Mucosa of rectum (tissue), 2 donors: Measurements from ENCODE around the gene LRRC8D.
"Not testable (repeated sequence)": the region's sequence is repeated elsewhere in the genome, so short reads cannot be mapped to it uniquely, and the experiment has no call there.

ENCODE experiments used
- H3K27ac ChIP-seq, 2 donors: one replicate each; pipeline ENCODE4 v1.7.0; 2013; ENCODE audit warnings: inconsistent platforms in 2 of 2, low read depth in 2 of 2, low read length in 2 of 2
- H3K27me3 ChIP-seq, 2 donors: one replicate each; pipeline ENCODE4 v1.7.0; 2013; ENCODE audit warnings: low read length in 2 of 2; ENCODE audit not compliant: control insufficient read depth in 2 of 2, insufficient read depth in 2 of 2
- H3K36me3 ChIP-seq, 2 donors: one replicate each; pipeline ENCODE4 v1.7.0; 2013; ENCODE audit warnings: low read length in 2 of 2; ENCODE audit not compliant: control insufficient read depth in 2 of 2, insufficient read depth in 2 of 2
- H3K4me1 ChIP-seq, 2 donors: one replicate each; pipeline ENCODE4 v1.7.0; 2013; ENCODE audit warnings: low read length in 2 of 2, mild to moderate bottlenecking in 1 of 2; ENCODE audit not compliant: control insufficient read depth in 2 of 2, insufficient read depth in 2 of 2
- H3K4me3 ChIP-seq, 2 donors: one replicate each; pipeline ENCODE4 v1.7.0; 2013; ENCODE audit warnings: low read length in 2 of 2
- H3K9ac ChIP-seq, 2 donors: one replicate each; pipeline ENCODE4 v1.7.0; 2013; ENCODE audit warnings: low read length in 2 of 2, low read depth in 1 of 2, mild to moderate bottlenecking in 1 of 2
- H3K9me3 ChIP-seq, 2 donors: one replicate each; pipeline ENCODE4 v1.7.0; 2013; ENCODE audit warnings: low read length in 2 of 2; ENCODE audit not compliant: control insufficient read depth in 2 of 2
- donor health status: healthy.
- donor health status: Normal muscosa, but diverticular disease.

Gene LRRC8D

DNA sequence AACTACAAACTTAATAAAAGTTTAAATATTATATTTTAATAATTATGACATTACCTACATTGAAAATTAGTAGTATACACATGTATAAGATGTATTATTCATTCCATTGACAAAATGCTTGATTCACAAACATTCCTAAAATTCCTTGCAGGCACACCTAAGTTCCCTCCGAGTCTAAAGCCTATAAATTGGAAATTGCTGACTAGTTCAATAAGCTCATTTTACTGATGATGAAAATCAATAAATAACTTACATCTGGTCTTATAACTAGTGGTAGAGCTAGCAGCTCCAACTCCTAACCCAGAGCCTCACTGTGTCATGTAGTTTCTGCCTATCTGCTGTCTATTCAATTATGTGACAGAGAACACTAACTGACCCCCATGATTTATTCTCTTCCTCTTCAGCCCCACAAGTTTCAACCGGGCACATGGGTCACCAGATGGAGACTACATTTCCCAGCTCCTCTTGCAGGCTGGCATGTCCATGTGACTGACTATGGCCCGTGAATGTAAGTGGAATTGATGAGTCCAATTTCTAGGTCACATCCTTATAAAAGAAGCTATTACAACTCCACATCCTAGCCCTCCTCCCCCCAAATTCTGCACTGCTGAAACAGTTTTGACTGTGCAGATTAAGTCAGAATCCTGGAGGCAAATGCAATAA is 29.6 kb upstream of the LRRC8D start:
- Histone ChIP-seq H3K4me1 (no peaks in the 10 kb centered on the region), H3K9ac (no peak overlapping the region), H3K4me3 (no peak overlapping the region), H3K36me3 (no peaks in the 10 kb centered on the region), H3K9me3 (no peaks in the 10 kb centered on the region), H3K27me3 (no peaks in the 10 kb centered on the region), H3K27ac (no peak overlapping the region)

DNA sequence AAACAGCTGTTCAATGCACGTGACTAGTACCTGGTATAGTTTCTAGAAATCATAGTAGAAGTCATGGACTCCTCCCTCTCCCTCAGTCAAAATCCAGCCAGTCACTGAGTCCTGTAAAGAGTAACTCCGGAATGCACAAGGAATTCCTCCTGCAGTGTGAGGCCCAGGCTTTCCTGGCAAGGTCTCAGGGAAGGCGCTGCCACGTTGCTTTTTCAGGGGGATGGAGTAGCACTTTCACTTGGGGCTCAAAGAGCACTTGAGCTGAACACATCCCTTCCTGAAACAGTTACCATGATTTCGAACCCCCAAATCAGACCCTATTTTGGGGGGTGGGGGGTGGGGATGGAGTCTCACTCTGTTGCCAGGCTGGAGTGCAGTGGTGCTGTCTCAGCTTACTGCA is 26.4 kb upstream of the LRRC8D start:
- Histone ChIP-seq H3K27ac (no peak overlapping the region), H3K9ac (no peak overlapping the region), H3K4me3 (no peak overlapping the region), H3K27me3 (no peaks in the 10 kb centered on the region), H3K4me1 (no peaks in the 10 kb centered on the region), H3K9me3 (no peaks in the 10 kb centered on the region), H3K36me3 (no peaks in the 10 kb centered on the region)

DNA sequence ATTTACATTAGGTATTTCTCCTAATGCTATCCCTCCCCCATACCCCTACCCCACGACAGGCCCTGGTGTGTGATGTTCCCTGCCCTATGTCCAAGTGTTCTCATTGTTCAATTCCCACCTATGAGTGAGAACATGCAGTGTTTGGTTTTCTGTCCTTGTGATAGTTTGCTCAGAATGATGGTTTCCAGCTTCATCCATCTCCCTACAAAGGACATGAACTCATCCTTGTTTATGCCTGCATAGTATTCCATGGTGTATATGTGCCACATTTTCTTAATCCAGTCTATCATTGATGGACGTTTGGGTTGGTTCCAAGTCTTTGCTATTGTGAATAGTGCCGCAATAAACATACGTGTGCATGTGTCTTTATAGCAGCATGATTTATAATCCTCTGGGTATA is 25.3 kb upstream of the LRRC8D start:
- not testable (repeated sequence) for H3K4me1 ChIP-seq, H3K36me3 ChIP-seq, H3K9me3 ChIP-seq, H3K27me3 ChIP-seq, H3K9ac ChIP-seq, H3K4me3 ChIP-seq, H3K27ac ChIP-seq

DNA sequence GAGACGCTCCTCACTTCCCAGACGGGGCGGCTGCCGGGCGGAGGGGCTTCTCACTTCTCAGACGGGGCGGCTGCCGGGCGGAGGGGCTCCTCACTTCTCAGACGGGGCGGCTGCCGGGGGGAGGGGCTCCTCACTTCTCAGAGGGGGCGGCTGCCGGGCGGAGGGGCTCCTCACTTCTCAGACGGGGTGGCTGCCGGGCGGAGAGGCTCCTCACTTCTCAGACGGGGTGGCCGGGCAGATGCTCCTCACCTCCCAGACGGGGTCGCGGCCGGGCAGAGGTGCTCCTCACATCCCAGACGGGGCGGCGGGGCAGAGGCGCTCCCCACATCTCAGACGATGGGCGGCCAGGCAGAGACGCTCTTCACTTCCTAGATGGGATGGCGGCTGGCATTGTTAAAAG is 23.0 kb upstream of the LRRC8D start:
- not testable (repeated sequence) for H3K27me3 ChIP-seq, H3K36me3 ChIP-seq, H3K9ac ChIP-seq, H3K27ac ChIP-seq, H3K9me3 ChIP-seq, H3K4me1 ChIP-seq, H3K4me3 ChIP-seq

DNA sequence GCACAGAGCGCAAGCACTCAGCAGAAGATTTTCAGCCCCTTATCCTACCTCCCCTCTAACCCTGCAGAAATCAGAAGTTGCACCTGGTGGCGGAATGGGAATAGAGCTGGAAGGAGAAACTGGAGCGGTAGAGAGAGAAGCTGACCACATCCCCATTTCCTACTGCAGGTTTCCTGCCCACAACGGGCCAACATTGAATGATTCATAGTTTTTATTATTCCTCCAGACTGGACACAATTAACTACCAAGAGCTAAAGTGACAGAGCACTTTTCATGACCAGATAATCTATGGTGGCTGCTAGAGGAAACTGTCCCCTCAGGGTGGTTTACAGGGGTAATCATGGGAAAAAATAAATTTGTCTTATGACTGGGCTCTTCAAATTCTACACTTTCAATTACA is 21.3 kb upstream of the LRRC8D start:
- Histone ChIP-seq H3K27ac (no peak overlapping the region), H3K4me1 (no peaks in the 10 kb centered on the region), H3K9ac (no peak overlapping the region), H3K27me3 (no peaks in the 10 kb centered on the region), H3K36me3 (no peaks in the 10 kb centered on the region), H3K9me3 (no peaks in the 10 kb centered on the region), H3K4me3 (no peak overlapping the region)

DNA sequence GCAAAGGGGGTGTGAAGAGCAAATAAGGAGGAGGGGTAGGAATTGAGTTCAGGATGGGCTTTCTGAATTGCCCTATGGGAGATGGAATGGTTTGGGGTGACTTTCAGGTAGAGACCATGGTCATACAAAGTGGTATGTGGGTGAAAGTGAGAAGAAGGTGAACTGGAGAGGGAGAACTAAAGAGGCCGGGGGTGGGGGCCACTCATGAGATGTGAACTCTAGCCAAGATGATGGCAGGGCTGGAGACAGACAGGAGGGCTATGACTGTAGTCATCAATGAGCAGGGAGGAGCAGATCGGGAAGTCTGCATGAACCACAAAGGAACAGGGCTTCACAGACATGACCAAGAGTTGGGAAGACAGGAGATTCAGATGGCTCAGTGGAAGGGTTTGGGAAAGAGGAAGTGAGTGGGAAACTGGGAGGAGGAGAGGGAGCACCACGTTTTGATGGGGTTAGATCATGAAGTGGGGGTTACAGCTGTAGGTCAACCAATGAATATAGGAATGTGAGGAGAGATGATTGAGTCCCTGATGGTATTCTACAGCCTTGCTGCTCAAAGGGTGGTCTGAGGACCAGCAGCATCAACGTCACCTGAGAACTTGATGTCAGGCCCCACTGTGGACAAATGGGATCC is 20.7 kb upstream of the LRRC8D start:
- no peak overlapping the region for H3K4me3 ChIP-seq
- H3K27me3 ChIP-seq: no peaks in the 10 kb centered on the region
- no peaks in the 10 kb centered on the region for H3K36me3 ChIP-seq
- no peak overlapping the region for H3K9ac ChIP-seq
- H3K27ac ChIP-seq: no peak overlapping the region
- no peaks in the 10 kb centered on the region for H3K9me3 ChIP-seq
- H3K4me1 ChIP-seq: no peaks in the 10 kb centered on the region

DNA sequence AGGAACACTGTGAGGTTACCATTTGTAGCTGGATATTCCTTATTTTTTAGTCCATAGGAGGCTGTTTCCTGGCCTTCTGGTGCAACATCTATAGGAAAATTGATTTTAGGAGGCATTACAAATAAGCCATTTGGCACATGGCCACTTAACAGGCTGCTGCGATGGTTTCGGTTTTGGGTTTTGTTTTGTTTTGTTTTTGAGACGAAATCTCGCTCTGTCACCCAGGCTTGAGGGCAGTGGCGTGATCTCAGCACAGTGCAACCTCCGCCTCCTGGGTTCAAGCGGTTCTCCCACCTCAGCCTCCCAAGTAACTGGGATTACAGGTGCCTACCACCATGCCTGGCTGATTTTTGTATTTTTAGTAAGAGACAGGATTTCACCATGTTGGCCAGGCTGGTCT is 20.1 kb upstream of the LRRC8D start:
- H3K27me3 ChIP-seq: no peaks in the 10 kb centered on the region
- H3K9ac ChIP-seq: no peak overlapping the region
- no peak overlapping the region for H3K27ac ChIP-seq
- no peak overlapping the region for H3K4me3 ChIP-seq
- no peaks in the 10 kb centered on the region for H3K36me3 ChIP-seq
- no peaks in the 10 kb centered on the region for H3K4me1 ChIP-seq
- no peaks in the 10 kb centered on the region for H3K9me3 ChIP-seq

DNA sequence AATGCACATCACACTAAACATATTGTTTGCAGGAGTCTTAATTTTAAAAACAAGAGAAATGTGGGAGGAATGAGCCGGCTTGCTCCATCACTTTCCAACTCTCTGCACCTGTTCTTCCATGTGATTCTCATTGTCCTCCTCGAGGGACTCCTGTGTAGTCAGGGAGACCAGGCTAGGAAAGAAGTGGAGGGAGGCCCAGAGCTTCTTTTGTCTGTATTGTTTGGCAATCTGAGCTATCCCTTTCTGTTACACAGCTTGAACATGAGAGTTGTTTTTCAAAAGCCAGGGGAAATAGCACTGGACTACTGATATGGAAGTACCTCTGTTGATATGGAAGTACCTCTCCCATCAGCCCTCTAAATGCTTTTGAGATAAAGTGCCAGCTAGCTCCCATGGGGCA is 18.8 kb upstream of the LRRC8D start:
- no peak overlapping the region for H3K9ac ChIP-seq
- H3K27me3 ChIP-seq: no peaks in the 10 kb centered on the region
- H3K9me3 ChIP-seq: no peaks in the 10 kb centered on the region
- no peak overlapping the region for H3K27ac ChIP-seq
- no peaks in the 10 kb centered on the region for H3K36me3 ChIP-seq
- no peaks in the 10 kb centered on the region for H3K4me1 ChIP-seq
- H3K4me3 ChIP-seq: no peak overlapping the region

DNA sequence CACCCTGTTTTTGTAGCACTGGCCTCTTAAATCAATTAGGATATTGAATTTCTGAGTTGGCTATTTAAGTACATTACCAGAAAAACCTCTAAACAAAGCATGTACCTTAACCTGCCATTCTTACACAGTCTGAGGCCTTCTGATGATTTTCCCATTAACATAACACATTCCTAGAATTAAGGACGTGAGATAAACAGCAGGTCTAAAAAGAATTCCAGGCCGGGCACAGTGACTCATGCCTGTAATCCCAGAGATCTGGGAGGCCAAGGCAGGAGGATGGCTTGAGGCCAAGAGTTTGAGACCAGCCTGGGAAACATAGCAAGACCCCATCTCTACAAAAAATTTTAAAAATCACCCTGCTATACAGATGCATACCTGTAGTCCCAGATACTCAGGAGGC is 18.0 kb upstream of the LRRC8D start:
- Histone ChIP-seq H3K36me3 (no peaks in the 10 kb centered on the region), H3K4me3 (no peak overlapping the region), H3K4me1 (no peaks in the 10 kb centered on the region), H3K27ac (no peak overlapping the region), H3K9ac (no peak overlapping the region), H3K27me3 (no peaks in the 10 kb centered on the region), H3K9me3 (no peaks in the 10 kb centered on the region)

DNA sequence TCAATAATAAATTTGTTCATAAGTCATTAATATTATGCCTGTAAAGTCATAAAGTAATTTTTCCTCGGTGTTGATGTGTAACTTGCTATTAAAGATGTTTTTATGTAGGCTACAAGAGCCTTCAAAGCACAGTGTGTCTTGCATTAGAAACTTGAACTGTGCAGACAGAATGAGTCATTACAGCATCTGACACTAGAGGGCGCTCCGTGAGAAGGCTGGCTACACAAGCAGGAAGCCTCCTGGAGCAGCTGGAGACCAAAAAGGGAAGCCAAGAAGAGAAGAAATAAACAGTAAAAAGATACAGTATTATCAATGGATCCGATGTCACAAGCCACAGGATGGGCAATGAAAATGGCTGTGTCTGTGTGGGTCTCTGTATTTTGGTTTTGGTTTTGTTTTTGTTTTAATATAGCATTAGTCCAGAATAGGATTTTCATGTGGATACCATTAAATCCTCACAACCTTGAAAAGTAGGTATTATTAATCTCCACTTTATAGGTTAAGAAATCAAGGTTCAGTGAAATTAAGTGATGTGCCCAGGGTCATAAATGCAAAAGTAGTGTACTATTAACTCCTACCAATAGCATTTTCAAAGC is 16.1 kb upstream of the LRRC8D start:
- no peak overlapping the region for H3K9ac ChIP-seq
- no peaks in the 10 kb centered on the region for H3K9me3 ChIP-seq
- no peak overlapping the region for H3K27ac ChIP-seq
- no peak overlapping the region for H3K4me3 ChIP-seq
- H3K4me1 ChIP-seq: no peaks in the 10 kb centered on the region
- no peaks in the 10 kb centered on the region for H3K36me3 ChIP-seq
- no peaks in the 10 kb centered on the region for H3K27me3 ChIP-seq
